OCI-LY1 (cell line): ENCODE data around the gene MAN2B1.

ENCODE experiments used
- CTCF ChIP-seq: fragments of 200-600 bp; sonication (generic), shearing (Covaris generic); IDR thresholded peaks from 2 replicates; pipeline ENCODE4 v1.5.1; 2017; ENCODE audit warnings: mild to moderate bottlenecking, antibody characterized with exemption, low read length, moderate library complexity, mixed read lengths
- EZH2 ChIP-seq: fragments of 200-600 bp; sonication (generic), shearing (Covaris generic); IDR thresholded peaks from 2 replicates; pipeline ENCODE4 v1.8.0; 2017; ENCODE audit warnings: borderline replicate concordance, mixed run types, mild to moderate bottlenecking, antibody characterized with exemption, low read length, moderate library complexity, mixed read lengths

- TF ChIP-seq CTCF: no peak
- no peak for TF ChIP-seq EZH2
Observed at GRCh38 chr19:12705169-12705568, 38.6 kb upstream of the MAN2B1 start.
